OCI-LY1 (cell line): ENCODE measurements around the gene GPR183.

ENCODE experiments used
- H2AFZ ChIP-seq: fragments of 200-600 bp; sonication (generic), shearing (Covaris generic); 2 replicates; pipeline ENCODE4 v1.6.0; 2014; ENCODE audit warnings: antibody characterized with exemption, mild to moderate bottlenecking, low read length
- H3F3A ChIP-seq: fragments of 200-600 bp; sonication (generic), shearing (Covaris generic); 2 replicates; pipeline ENCODE4 v1.6.0; 2014; ENCODE audit warnings: mild to moderate bottlenecking, antibody characterized with exemption, low read length, moderate library complexity; ENCODE audit not compliant: insufficient read depth
- H3K27ac ChIP-seq: fragments of 200-600 bp; sonication (generic); 2 replicates; pipeline ENCODE4 v1.5.1; 2014; ENCODE audit warnings: low read length, mixed run types, mild to moderate bottlenecking, low read depth; ENCODE audit not compliant: poor library complexity, severe bottlenecking
- H3K27me3 ChIP-seq: fragments of 200-600 bp; sonication (generic); 2 replicates; pipeline ENCODE4 v1.6.0; 2014; ENCODE audit warnings: antibody characterized with exemption, mild to moderate bottlenecking, low read length, moderate library complexity; ENCODE audit not compliant: insufficient read depth
- H3K36me3 ChIP-seq: fragments of 200-600 bp; sonication (generic); 2 replicates; pipeline ENCODE4 v1.6.1; 2014; ENCODE audit warnings: mild to moderate bottlenecking, antibody characterized with exemption, low read length, moderate library complexity, mixed read lengths; ENCODE audit not compliant: insufficient read depth
- H3K4me1 ChIP-seq: fragments of 200-600 bp; sonication (generic); 2 replicates; pipeline ENCODE4 v1.5.1; 2014; ENCODE audit warnings: mild to moderate bottlenecking, low read length, moderate library complexity; ENCODE audit not compliant: insufficient read depth, severe bottlenecking
- H3K4me2 ChIP-seq: fragments of 200-600 bp; sonication (generic), shearing (Covaris generic); 2 replicates; pipeline ENCODE4 v1.6.1; 2014; ENCODE audit warnings: low read length
- H3K4me3 ChIP-seq: fragments of 200-600 bp; sonication (generic); 2 replicates; pipeline ENCODE4 v1.5.1; 2014; ENCODE audit warnings: low read length, low read depth, mild to moderate bottlenecking, mixed read lengths; ENCODE audit not compliant: poor library complexity, severe bottlenecking
- H3K79me2 ChIP-seq: fragments of 200-600 bp; shearing (Covaris generic); 2 replicates; pipeline ENCODE4 v1.6.1; 2016; ENCODE audit warnings: mixed run types, low read length, mixed read lengths; ENCODE audit not compliant: insufficient read depth
- H3K9ac ChIP-seq: fragments of 200-600 bp; sonication (generic), shearing (Covaris generic); 2 replicates; pipeline ENCODE4 v1.6.1; 2014; ENCODE audit warnings: mild to moderate bottlenecking, low read length, mixed read lengths
- H3K9me2 ChIP-seq: fragments of 200-600 bp; sonication (generic), shearing (Covaris generic); 2 replicates; pipeline ENCODE4 v1.6.1; 2014; ENCODE audit warnings: low read depth, mild to moderate bottlenecking, low read length, mixed read lengths
- H3K9me3 ChIP-seq: fragments of 200-600 bp; shearing (Covaris generic); 2 replicates; pipeline ENCODE4 v1.6.1; 2014; ENCODE audit warnings: low read length, mixed read lengths
- H4K20me1 ChIP-seq: fragments of 200-600 bp; sonication (generic), shearing (Covaris generic); 2 replicates; pipeline ENCODE4 v1.6.0; 2016; ENCODE audit warnings: mild to moderate bottlenecking, low read length; ENCODE audit not compliant: insufficient read depth
- CTCF ChIP-seq: fragments of 200-600 bp; sonication (generic), shearing (Covaris generic); IDR thresholded peaks from 2 replicates; pipeline ENCODE4 v1.5.1; 2017; ENCODE audit warnings: mild to moderate bottlenecking, antibody characterized with exemption, low read length, moderate library complexity, mixed read lengths
- EZH2 ChIP-seq: fragments of 200-600 bp; sonication (generic), shearing (Covaris generic); IDR thresholded peaks from 2 replicates; pipeline ENCODE4 v1.8.0; 2017; ENCODE audit warnings: borderline replicate concordance, mixed run types, mild to moderate bottlenecking, antibody characterized with exemption, low read length, moderate library complexity, mixed read lengths

Gene GPR183

GRCh38 chr13:99304541-99304940 lies 2.7 kb downstream of the GPR183 start:
- Histone ChIP-seq H3K9me3 (no peaks in the 10 kb centered on the region), H3K9me2 (no peaks in the 10 kb centered on the region), H3K27me3 (no peaks in the 10 kb centered on the region), H3K27ac (peak overlapping the region; percentile 85), H3K4me2 (peak overlapping the region; percentile 67), H4K20me1 (no peaks in the 10 kb centered on the region), H3K4me1 (peaks cover 75% of the 10 kb centered on the region), H3K79me2 (peaks cover 94% of the 10 kb centered on the region), H3K9ac (peak overlapping the region; percentile 95), H2AFZ (no peak overlapping the region), H3K36me3 (peaks cover 70% of the 10 kb centered on the region), H3F3A (no peaks in the 10 kb centered on the region), H3K4me3 (peak overlapping the region; percentile 92)
- no peak for TF ChIP-seq EZH2

GRCh38 chr13:99303863-99304521 lies 3.2 kb downstream of the GPR183 start:
- H2AFZ ChIP-seq = no peak overlapping the region
- H3K36me3 ChIP-seq = peaks cover 75% of the 10 kb centered on the region
- H4K20me1 ChIP-seq = peaks cover 2% of the 10 kb centered on the region; the same call in 1 of the 2 replicates
- peak overlapping the region; percentile 92 for H3K4me3 ChIP-seq
- peaks cover 99% of the 10 kb centered on the region for H3K79me2 ChIP-seq
- peak overlapping the region; percentile 85 for H3K27ac ChIP-seq
- no peaks in the 10 kb centered on the region for H3K9me2 ChIP-seq
- H3K4me1 ChIP-seq = peaks cover 78% of the 10 kb centered on the region
- no peaks in the 10 kb centered on the region for H3K9me3 ChIP-seq
- no peak for TF ChIP-seq CTCF
- TF ChIP-seq EZH2 = no peak
- H3K27me3 ChIP-seq = no peaks in the 10 kb centered on the region
- peak overlapping the region; percentile 67 for H3K4me2 ChIP-seq
- H3F3A ChIP-seq = no peaks in the 10 kb centered on the region
- H3K9ac ChIP-seq = peak overlapping the region; percentile 95

GRCh38 chr13:99302637-99303505 lies 4.3 kb downstream of the GPR183 start:
- H2AFZ ChIP-seq = no peak overlapping the region
- H3F3A ChIP-seq = peaks cover 7% of the 10 kb centered on the region; the same call in 1 of the 2 replicates
- peaks cover 83% of the 10 kb centered on the region for H3K36me3 ChIP-seq
- no peaks in the 10 kb centered on the region for H3K27me3 ChIP-seq
- no peaks in the 10 kb centered on the region for H3K9me2 ChIP-seq
- peak overlapping the region; percentile 95 for H3K9ac ChIP-seq
- peak overlapping the region; percentile 92 for H3K4me3 ChIP-seq
- peaks cover 80% of the 10 kb centered on the region for H3K4me1 ChIP-seq
- H3K9me3 ChIP-seq = no peaks in the 10 kb centered on the region
- H3K4me2 ChIP-seq = peak overlapping the region; percentile 67
- TF ChIP-seq CTCF (no peak), EZH2 (no peak)
- peaks cover 100% of the 10 kb centered on the region for H3K79me2 ChIP-seq
- peak overlapping the region; percentile 85 for H3K27ac ChIP-seq
- H4K20me1 ChIP-seq = peaks cover 8% of the 10 kb centered on the region; the same call in 1 of the 2 replicates
